Measurements from ENCODE around the gene CPM. TPM values are rescaled to one million over a fixed set of nuclear protein-coding genes. Genes with fewer than 3 reads are reported as not detected.

The CPM gene
- total RNA-seq, 1 experiment from 2014 or later = 4.2 TPM

DNA sequence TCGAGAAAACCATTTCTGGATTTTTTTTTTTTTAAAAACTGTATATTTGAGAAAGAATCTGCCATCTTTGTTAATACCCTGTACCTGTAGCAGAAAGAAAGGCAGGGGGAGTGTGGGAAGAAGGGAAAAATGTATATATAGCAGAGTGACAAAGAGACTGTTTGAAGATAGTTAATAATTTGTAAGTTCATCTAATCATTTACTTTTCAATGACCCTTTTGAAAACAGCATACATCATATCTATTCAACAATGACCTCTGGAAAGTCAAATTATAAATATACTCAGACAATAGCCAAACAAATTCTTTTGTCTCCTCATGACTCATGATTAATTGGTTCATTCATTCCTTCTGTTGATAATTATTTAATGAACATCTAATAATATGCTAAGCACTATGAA lies 10.9 kb upstream of the CPM start:
- H3K9me2 ChIP-seq (ENCODE audit: insufficient read depth) = no peaks in the 10 kb centered on the region
- no peaks in the 10 kb centered on the region for H3K9me3 ChIP-seq (ENCODE audit: insufficient read depth, low read depth)
- H3K36me3 ChIP-seq (ENCODE audit: low read depth) = no peaks in the 10 kb centered on the region
- no peak for DNase-seq
- H3K4me3 ChIP-seq = no peak overlapping the region
- H3K27me3 ChIP-seq (ENCODE audit: insufficient read depth, low read depth) = no peaks in the 10 kb centered on the region
- 0 out of 2 replicates have a peak overlapping the region, but pooled peaks have one; percentile 28 for H2AFZ ChIP-seq
- H3K27ac ChIP-seq = no peak overlapping the region
- H3K4me2 ChIP-seq = no peak overlapping the region
- no TSS peak for BruUV-seq (replicated peaks)
- ChIA-PET POLR2A (ENCODE audit: unreplicated experiment) (no interaction called here), CTCF (interaction anchor here (0.7 kb wide), 1 partner anchor 213 kb away, joined by 3 read pairs; no protein-coding TSS in a partner anchor)
- TF ChIP-seq EZH2 (IDR thresholded peaks at IDR 0.05; ENCODE audit: low read depth) (no peak), CTCF (conservative IDR thresholded peaks at IDR 0.05) (no peak)
- intact Hi-C loops (cut with micrococcal nuclease; ENCODE audit: unreplicated experiment) = loop anchor here (5.0 kb wide), 1 partner anchor 63 kb away; no protein-coding TSS in a partner anchor
- H4K20me1 ChIP-seq (ENCODE audit: insufficient read depth) = no peaks in the 10 kb centered on the region
- H3F3A ChIP-seq (ENCODE audit: insufficient read depth, low read depth) = no peaks in the 10 kb centered on the region
- H3K79me2 ChIP-seq (ENCODE audit: low read depth) = no peaks in the 10 kb centered on the region
- H3K4me1 ChIP-seq (replicated peaks; ENCODE audit: insufficient read depth) = 0 out of 2 replicates have a peak, but pooled peaks cover 5% of the 10 kb centered on the region

GRCh38 chr12:68940731-68941130 lies 7.8 kb upstream of the CPM start:
- no peaks in the 10 kb centered on the region for H3F3A ChIP-seq (ENCODE audit: insufficient read depth, low read depth)
- ChIA-PET CTCF (no interaction called here), POLR2A (ENCODE audit: unreplicated experiment) (no interaction called here)
- no peaks in the 10 kb centered on the region for H4K20me1 ChIP-seq (ENCODE audit: insufficient read depth)
- intact Hi-C loops (cut with micrococcal nuclease; ENCODE audit: unreplicated experiment) = loop anchor here (5.0 kb wide), 1 partner anchor 67 kb away; no protein-coding TSS in a partner anchor
- no peaks in the 10 kb centered on the region for H3K9me3 ChIP-seq (ENCODE audit: insufficient read depth, low read depth)
- 0 out of 2 replicates have a peak, but pooled peaks cover 5% of the 10 kb centered on the region for H3K4me1 ChIP-seq (replicated peaks; ENCODE audit: insufficient read depth)
- no peak overlapping the region for H2AFZ ChIP-seq
- no peaks in the 10 kb centered on the region for H3K27me3 ChIP-seq (ENCODE audit: insufficient read depth, low read depth)
- no peak for DNase-seq
- no peaks in the 10 kb centered on the region for H3K9me2 ChIP-seq (ENCODE audit: insufficient read depth)
- H3K27ac ChIP-seq = no peak overlapping the region
- H3K36me3 ChIP-seq (ENCODE audit: low read depth) = no peaks in the 10 kb centered on the region
- BruUV-seq (replicated peaks) = no TSS peak
- H3K79me2 ChIP-seq (ENCODE audit: low read depth) = no peaks in the 10 kb centered on the region
- TF ChIP-seq CTCF (conservative IDR thresholded peaks at IDR 0.05) (no peak), EZH2 (IDR thresholded peaks at IDR 0.05; ENCODE audit: low read depth) (no peak)
- H3K4me2 ChIP-seq = no peak overlapping the region
- no peak overlapping the region for H3K4me3 ChIP-seq

GRCh38 chr12:68939505-68939904 lies 6.5 kb upstream of the CPM start:
- H3K9me3 ChIP-seq (ENCODE audit: insufficient read depth, low read depth) = no peaks in the 10 kb centered on the region
- no peak overlapping the region for H3K4me2 ChIP-seq
- H3F3A ChIP-seq (ENCODE audit: insufficient read depth, low read depth) = no peaks in the 10 kb centered on the region
- CTCF ChIA-PET = no interaction called here
- H3K4me3 ChIP-seq = no peak overlapping the region
- H3K27ac ChIP-seq = no peak overlapping the region
- H2AFZ ChIP-seq = no peak overlapping the region
- no peak for DNase-seq
- no peaks in the 10 kb centered on the region for H3K36me3 ChIP-seq (ENCODE audit: low read depth)
- intact Hi-C loops (cut with micrococcal nuclease; ENCODE audit: unreplicated experiment) = no loop called here
- no peaks in the 10 kb centered on the region for H3K9me2 ChIP-seq (ENCODE audit: insufficient read depth)
- no peaks in the 10 kb centered on the region for H4K20me1 ChIP-seq (ENCODE audit: insufficient read depth)
- 0 out of 2 replicates have a peak, but pooled peaks cover 5% of the 10 kb centered on the region for H3K4me1 ChIP-seq (replicated peaks; ENCODE audit: insufficient read depth)
- TF ChIP-seq EZH2 (IDR thresholded peaks at IDR 0.05; ENCODE audit: low read depth) (no peak), CTCF (conservative IDR thresholded peaks at IDR 0.05) (no peak)
- no peaks in the 10 kb centered on the region for H3K79me2 ChIP-seq (ENCODE audit: low read depth)
- POLR2A ChIA-PET (ENCODE audit: unreplicated experiment) = no interaction called here
- BruUV-seq (replicated peaks) = no TSS peak
- H3K27me3 ChIP-seq (ENCODE audit: insufficient read depth, low read depth) = no peaks in the 10 kb centered on the region
